Measurements from ENCODE around the gene PAF1. TPM values are rescaled to one million over a fixed set of nuclear protein-coding genes. Genes with fewer than 3 reads are reported as not detected.

PAF1 gene
- total RNA-seq, 1 donor, result 33.2 TPM

GRCh38 chr19:39389631-39390414 lies 1.1 kb downstream of the PAF1 start:
- DNase-seq (ENCODE audit: low read depth), result no peak
- no peak for TF ChIP-seq CTCF (IDR thresholded peaks at IDR 0.05; ENCODE audit: insufficient read depth, low read depth, low read length)
- peak overlapping the region; percentile 78 for H3K4me3 ChIP-seq (ENCODE audit: low read depth, low read length)

- DNase-seq (ENCODE audit: low read depth), result no peak
- H3K4me3 ChIP-seq (ENCODE audit: low read depth, low read length), result no peak overlapping the region
- TF ChIP-seq CTCF (IDR thresholded peaks at IDR 0.05; ENCODE audit: insufficient read depth, low read depth, low read length), result no peak
These were observed 2.2 kb downstream of the PAF1 start for GRCh38 chr19:39388657-39389056.

- no peak for TF ChIP-seq CTCF (IDR thresholded peaks at IDR 0.05; ENCODE audit: insufficient read depth, low read depth, low read length)
- no peak for DNase-seq (ENCODE audit: low read depth)
- no peak overlapping the region for H3K4me3 ChIP-seq (ENCODE audit: low read depth, low read length)
These were observed 4.3 kb downstream of the PAF1 start for GRCh38 chr19:39386557-39386956.

- TF ChIP-seq CTCF (IDR thresholded peaks at IDR 0.05; ENCODE audit: insufficient read depth, low read depth, low read length), result no peak
- no peak for DNase-seq (ENCODE audit: low read depth)
- no peak overlapping the region for H3K4me3 ChIP-seq (ENCODE audit: low read depth, low read length)
These were observed 5.1 kb downstream of the PAF1 start for GRCh38 chr19:39385629-39386411.

- H3K4me3 ChIP-seq (ENCODE audit: low read depth, low read length), result no peak overlapping the region
- no peak for DNase-seq (ENCODE audit: low read depth)
- TF ChIP-seq CTCF (IDR thresholded peaks at IDR 0.05; ENCODE audit: insufficient read depth, low read depth, low read length), result no peak
These were observed 5.9 kb downstream of the PAF1 start for GRCh38 chr19:39384839-39385568.

GRCh38 chr19:39382991-39383828 lies 7.7 kb downstream of the PAF1 start:
- DNase-seq (ENCODE audit: low read depth), result no peak
- no peak for TF ChIP-seq CTCF (IDR thresholded peaks at IDR 0.05; ENCODE audit: insufficient read depth, low read depth, low read length)

More at GRCh38 chr19:39382991-39383828, 7.7 kb downstream of the PAF1 start:
- H3K4me3 ChIP-seq (ENCODE audit: low read depth, low read length), result no peak overlapping the region

Data from fibroblast of villous mesenchyme (primary cell).